NCI-H1048 (cell line): ENCODE data around the gene MYO18B.

ENCODE experiments used
- DNase-seq: peaks from one replicate; lab custom pipeline; 2025; lab: John Stamatoyannopoulos, UW

MYO18B gene

GRCh38 chr22:25750569-25751173 is 8.7 kb downstream of the MYO18B start:
- DNase-seq, result no peak

DNA sequence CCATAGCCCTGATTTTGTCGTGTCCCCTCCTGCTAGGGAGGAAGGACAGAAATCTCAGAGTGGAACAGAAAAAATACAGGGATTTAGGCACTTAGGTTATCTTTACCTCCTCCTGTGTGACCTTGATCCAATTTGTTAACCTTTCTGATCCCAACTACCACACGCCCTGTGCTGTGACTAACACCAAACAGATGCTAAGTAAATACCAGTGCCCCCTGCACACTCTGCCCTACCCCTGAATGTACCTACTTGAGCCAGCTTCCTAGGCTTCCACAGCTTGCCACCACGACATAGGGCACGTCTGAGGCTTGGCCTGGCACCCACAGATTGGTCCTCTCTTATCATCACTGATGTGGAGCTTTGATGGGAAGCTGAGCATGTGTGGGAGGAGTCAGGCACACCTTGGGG is 9.2 kb downstream of the MYO18B start:
- DNase-seq, result no peak

DNA sequence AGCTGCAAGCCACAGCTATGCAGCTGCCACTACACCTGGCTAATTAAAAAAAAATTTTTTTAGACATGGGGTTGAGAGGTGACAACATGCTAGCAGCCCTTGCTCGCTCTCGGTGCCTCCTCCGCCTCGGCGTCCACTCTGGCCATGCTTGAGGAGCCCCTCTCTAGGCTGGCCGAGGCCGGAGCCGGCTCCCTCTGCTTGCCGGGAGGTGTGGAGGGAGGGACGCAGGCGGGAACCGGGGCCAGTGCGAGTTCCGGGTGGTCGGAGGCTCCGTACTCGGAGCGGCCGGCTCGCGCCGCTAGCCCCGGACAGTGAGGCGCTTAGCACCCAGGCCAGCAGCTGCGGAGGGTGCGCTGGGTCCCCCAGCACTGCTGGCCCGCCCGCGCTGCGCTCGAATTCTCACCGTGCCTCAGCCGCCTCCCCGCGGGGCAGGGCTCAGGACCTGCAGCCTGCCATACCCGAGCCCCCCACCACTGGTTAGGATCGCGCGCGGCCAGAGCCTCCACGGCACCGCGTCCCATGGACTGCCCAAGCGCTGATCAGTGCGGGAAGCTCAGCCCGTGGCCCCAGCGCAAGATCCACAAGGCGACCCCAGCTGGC is 10.7 kb downstream of the MYO18B start:
- no peak for DNase-seq

DNA sequence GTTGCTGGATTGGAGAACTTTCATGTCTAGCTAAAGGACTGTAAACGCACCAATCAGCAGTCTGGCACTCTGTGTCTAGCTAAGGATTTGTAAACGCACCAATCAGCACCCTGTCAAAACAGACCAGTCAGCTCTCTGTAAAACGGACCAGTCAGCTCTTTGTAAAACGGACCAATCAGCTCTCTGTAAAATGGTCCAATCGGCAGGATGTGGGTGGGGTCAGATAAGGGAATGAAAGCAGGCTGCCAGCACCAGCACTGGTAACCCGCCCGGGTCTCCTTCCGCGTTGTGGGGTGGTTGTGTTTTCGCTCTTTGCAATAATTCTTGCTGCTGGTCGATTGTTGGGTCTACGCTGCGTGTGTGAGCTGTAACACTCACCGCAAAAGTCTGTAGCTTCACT is 11.3 kb downstream of the MYO18B start:
- DNase-seq, result no peak

- no peak for DNase-seq
Observed at GRCh38 chr22:25754527-25755202, 12.7 kb downstream of the MYO18B start.

DNA sequence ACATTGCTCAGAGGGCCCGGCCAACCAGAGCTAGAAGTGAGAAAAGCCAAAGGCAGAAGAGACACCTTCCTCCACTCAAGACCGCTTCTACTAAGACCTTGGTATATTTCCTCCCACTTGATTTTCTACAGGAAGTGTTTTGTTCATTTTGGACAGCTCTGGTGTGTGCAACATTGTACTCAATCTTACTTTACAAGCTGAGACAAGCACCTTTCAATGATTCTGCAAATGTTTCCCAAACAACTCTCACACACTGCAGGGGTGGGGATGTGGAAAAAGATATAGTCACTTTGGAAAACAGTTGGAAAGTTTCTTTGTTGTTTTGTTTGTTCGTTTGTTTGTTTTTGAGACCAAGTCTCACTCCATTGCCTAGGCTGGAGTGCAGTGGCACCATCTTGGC is 15.7 kb downstream of the MYO18B start:
- DNase-seq, result no peak

DNA sequence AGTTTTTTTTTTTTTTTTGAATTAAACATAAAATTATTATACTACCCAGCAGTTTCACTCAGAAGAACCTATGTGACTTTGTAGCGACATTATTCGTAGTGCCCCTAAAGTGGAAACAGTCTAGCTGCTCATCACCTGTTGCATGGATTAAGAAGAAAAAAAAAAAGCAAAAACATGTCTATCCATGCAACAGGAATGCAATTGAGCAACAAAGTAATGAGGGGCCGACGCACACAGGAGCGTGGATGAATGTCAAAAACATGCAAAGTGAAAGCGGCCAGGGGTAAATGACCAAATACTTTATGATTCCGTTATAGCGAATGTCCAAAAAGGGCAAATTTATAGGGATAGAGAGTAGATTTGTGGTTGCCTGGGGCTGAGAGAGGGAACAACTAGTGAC is 16.3 kb downstream of the MYO18B start:
- DNase-seq, result no peak

- no peak for DNase-seq
Observed at GRCh38 chr22:25759825-25760231, 17.8 kb downstream of the MYO18B start.

DNA sequence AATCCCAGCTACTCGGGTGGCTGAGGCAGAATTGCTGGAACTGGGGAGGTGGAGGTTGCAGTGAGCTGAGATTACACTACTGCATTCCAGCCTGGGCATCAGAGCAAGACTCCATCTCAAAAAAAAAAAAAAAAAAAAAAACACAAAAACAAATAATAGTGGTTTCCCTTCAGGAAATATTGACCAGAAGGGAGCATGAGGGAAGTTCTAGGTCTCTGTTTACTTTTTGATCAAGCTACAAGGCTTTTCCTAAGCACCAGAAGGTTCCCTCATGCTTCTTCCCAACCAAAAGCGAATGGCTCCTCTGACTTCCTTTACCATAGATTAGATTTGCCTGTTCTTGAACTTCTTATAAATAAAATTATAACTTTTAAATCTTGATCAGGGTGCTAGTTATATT is 18.3 kb downstream of the MYO18B start:
- DNase-seq, result no peak

DNA sequence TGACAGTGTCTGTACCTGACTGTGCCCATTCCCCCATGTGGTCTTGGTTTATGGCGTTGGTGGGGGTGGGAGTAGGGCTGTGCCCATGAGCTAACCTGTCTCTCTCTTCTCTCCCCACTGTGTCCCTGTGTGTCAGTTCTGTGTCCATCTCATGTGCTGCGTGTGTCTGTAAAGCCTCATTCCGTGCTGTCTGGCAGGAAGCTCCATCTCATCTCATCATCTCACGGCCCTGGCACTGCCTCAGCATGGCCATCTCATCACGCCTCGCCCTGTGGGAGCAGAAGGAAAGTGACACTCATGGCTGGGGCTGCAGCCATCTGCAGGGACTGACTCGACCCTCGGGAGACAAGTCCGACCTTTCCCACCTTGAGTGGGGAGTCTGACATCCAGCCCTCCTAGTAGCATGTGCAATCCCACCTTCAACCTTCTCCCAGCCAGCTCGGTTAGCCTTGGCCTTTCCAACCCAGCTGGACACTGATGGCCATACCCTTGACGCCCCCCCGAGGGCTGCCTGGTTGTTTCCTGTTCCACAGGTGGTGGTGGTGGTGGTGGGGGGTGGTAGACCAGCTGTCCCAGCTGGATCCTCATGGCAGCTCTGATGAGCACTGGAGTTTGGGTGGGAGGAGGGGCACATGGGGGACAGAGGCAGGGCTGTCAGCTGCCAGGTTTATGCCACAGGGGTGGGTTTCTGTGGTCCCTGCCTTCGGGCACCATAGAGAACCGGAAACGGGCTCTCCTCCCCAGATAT is 19.0 kb downstream of the MYO18B start:
- no peak for DNase-seq

DNA sequence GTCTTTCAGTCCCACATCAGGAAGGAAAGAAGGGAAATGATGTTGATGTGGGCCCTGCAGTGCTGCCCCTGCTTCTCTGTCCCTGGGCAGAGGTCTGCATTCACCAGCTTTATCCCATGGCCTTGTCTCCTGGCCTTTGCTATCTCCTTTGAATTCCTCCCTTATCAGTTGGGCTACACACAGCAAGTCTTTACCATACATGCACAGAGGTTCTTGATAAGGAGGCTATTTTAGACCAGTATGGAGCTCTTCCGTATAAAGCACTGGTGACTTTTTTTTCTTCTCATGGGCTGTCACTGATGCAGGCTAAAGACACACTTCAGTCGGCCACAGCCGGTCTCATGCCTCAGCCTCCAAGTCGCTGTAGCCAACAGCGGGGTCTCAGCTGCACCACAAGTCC is 20.2 kb downstream of the MYO18B start:
- no peak for DNase-seq

DNA sequence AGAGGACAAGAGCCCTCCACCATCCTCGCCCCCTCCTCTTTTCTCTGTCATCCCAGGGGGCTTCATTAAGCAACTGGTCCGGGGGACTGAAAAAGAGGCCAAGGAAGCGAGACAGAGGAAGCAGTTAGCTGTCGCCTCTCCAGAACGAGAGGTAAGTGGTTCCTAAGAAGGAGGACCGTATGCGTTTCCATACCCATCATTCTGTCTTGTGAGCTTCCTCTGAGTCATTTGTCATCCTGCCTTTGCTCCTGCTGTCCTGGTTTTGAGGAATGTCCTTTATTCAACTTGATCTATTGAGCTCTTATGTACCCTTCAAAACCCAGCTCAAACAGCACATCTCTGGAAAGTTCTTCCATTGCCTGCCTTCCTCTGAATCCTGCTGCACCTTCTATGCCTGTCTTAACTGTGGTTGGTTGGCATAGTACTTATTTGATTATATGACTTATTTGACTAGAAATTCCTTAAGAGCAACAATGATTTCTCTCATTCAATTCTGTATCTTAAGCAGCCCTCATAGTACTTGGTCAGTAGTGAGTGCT is 21.3 kb downstream of the MYO18B start:
- DNase-seq, result no peak

- DNase-seq, result no peak
Observed at GRCh38 chr22:25764270-25765015, 22.5 kb downstream of the MYO18B start.

DNA sequence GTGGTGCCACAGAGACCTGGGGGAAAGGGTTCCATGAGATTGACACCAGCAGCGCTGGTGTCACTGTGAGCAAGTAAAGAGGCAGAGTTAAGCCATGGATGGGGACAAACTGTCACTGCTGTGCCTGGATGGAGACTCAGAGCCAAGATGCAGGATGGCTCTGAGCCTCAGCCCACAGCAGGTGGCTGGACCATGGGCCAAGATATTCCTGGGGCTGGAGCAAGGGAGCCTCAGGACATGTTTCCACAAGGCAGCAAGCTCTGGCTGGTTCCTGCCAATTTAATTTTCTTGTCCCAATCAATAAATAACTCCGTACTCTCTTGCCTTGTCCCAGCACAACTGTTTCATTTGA is 23.0 kb downstream of the MYO18B start:
- no peak for DNase-seq

- no peak for DNase-seq
Observed at GRCh38 chr22:25765801-25766200, 23.8 kb downstream of the MYO18B start.

GRCh38 chr22:25766418-25766817 is 24.4 kb downstream of the MYO18B start:
- no peak for DNase-seq

DNA sequence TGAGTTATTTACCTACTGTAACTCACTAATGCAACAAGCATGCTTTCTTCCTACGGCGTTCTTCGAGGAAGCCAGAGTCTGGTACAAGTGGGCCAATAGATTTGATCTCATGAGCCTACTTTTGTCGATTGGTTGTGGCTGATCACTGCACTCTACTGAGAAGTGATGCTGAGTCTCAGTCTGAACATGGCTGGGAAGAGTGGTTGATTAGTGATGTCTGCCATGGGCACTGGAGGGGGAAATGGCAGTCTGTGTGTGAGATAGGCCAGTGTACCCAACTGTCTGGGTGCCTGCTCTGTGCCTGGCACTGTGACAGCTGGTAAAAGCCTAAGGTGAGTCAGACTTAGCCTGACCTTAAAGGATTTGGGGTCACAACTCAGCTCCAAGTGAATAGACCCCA is 28.3 kb downstream of the MYO18B start:
- DNase-seq, result no peak

GRCh38 chr22:25772288-25772687 is 30.3 kb downstream of the MYO18B start:
- DNase-seq, result no peak

GRCh38 chr22:25774575-25775026 is 32.6 kb downstream of the MYO18B start:
- no peak for DNase-seq

DNA sequence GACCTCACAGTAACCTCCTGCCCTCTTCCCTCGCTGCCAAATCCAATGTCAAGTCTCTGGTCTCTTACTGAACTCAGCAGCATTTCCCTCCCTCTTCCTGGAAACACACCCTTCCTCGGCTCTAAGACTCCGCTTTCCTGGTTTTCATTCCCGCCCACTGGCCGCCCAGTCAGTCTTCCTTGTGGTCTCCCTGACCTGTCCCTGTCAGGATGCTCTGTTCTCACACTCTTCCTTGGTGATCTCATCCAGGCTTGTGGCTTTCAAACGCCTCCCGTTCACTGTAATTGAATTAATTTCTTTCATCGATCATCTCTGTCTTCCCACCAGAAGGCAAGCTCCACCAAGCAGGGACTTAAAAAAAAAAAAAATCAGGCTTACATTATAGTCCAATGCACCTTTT is 33.5 kb downstream of the MYO18B start:
- no peak for DNase-seq

DNA sequence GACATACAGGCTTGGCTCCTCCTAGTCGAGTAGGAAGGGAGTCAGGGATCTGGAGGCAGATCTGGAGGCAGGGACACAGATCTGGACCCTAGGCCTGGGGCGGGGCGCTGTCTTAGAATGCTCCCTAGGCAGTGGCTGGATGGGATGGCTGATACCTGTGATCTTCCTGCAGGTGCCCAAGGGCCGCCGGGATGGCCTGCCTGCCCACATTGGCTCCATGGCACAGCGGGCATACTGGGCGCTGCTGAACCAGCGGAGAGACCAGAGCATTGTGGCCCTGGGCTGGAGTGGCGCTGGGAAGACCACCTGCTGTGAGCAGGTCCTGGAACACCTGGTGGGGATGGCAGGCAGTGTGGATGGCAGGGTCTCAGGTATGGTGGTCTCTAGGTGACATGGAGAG is 35.4 kb downstream of the MYO18B start:
- DNase-seq, result no peak

DNA sequence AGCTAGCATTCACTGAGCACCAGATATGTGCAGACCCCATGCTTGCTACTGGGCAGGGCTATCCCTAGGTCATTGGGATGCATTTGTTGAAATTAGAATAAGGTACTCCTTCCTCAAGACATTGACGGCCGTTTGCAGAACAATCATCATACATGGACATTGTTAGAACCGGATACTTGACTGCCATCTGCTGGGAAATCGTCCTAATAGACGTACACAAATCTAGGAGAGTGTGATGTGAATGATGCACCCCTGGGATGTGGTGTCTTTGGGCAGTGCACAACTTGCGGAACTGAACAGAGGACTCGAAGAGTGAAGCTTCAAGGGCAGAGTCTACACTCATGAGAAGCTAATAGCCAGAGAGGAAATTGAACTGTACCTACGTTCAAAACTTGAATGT is 35.9 kb downstream of the MYO18B start:
- DNase-seq, result no peak
